Astrocyte (in vitro differentiated cells and primary cell): ENCODE measurements around the gene GIGYF1. TPM values are rescaled to one million over a fixed set of nuclear protein-coding genes. Genes with fewer than 3 reads are reported as not detected.
A peak's percentile ranks its signal among the peaks of the same experiment; 100 is the strongest.

Experiments
- DNase-seq: peaks from one replicate; pipeline ENCODE4 v3.0.0-alpha.2; 2010; ENCODE audit warnings: low read depth
- FAIRE-seq: peaks from 2 replicates; lab custom pipeline; 2011; peaks lifted over from hg19 to GRCh38; lab: Jason Lieb, UNC
- H2AFZ ChIP-seq: 2 replicates; pipeline ENCODE4 v1.6.0; 2012; ENCODE audit warnings: low read depth, low read length, inconsistent platforms
- H3K27ac ChIP-seq: 2 replicates; pipeline ENCODE4 v1.5.1; 2011; ENCODE audit warnings: low read depth, low read length, inconsistent platforms
- H3K27me3 ChIP-seq: 2 replicates; pipeline ENCODE4 v1.6.0; 2011; ENCODE audit warnings: low read length, inconsistent platforms; ENCODE audit not compliant: insufficient read depth
- H3K36me3 ChIP-seq: 2 replicates; pipeline ENCODE4 v1.5.1; 2011; ENCODE audit warnings: low read length, inconsistent platforms; ENCODE audit not compliant: insufficient read depth
- H3K4me1 ChIP-seq: 2 replicates; pipeline ENCODE4 v1.5.1; 2011; ENCODE audit warnings: low read length, inconsistent platforms; ENCODE audit not compliant: insufficient read depth
- H3K4me2 ChIP-seq: 2 replicates; pipeline ENCODE4 v1.6.0; 2012; ENCODE audit warnings: low read length, inconsistent platforms
- H3K4me3 ChIP-seq: 2 replicates; pipeline ENCODE4 v1.5.1; 2011; ENCODE audit warnings: low read depth, mild to moderate bottlenecking, low read length, inconsistent platforms; ENCODE audit not compliant: insufficient read depth
- H3K79me2 ChIP-seq: 2 replicates; pipeline ENCODE4 v1.6.0; 2012; ENCODE audit warnings: mild to moderate bottlenecking, low read length, inconsistent platforms; ENCODE audit not compliant: insufficient read depth
- H3K9ac ChIP-seq: 2 replicates; pipeline ENCODE4 v1.6.0; 2012; ENCODE audit warnings: mild to moderate bottlenecking, low read length, inconsistent platforms
- H3K9me3 ChIP-seq: 2 replicates; pipeline ENCODE4 v1.5.1; 2012; ENCODE audit warnings: low read depth, mild to moderate bottlenecking, low read length, inconsistent platforms; ENCODE audit not compliant: insufficient read depth
- H4K20me1 ChIP-seq: 2 replicates; pipeline ENCODE4 v1.6.0; 2012; ENCODE audit warnings: low read length, inconsistent platforms; ENCODE audit not compliant: insufficient read depth
- H3K27ac Mint-ChIP-seq: one replicate; pipeline ENCODE4 v1.8.0; 2021; ENCODE audit warnings: mild to moderate bottlenecking, mixed read lengths; ENCODE audit not compliant: unreplicated experiment
- H3K27me3 Mint-ChIP-seq: one replicate; pipeline ENCODE4 v1.8.0; 2021; ENCODE audit warnings: low read depth, mixed read lengths; ENCODE audit not compliant: unreplicated experiment
- H3K36me3 Mint-ChIP-seq: one replicate; pipeline ENCODE4 v1.8.0; 2021; ENCODE audit warnings: low read depth, mixed read lengths; ENCODE audit not compliant: unreplicated experiment
- H3K4me1 Mint-ChIP-seq: one replicate; pipeline ENCODE4 v1.8.0; 2021; ENCODE audit warnings: low read depth, mixed read lengths; ENCODE audit not compliant: unreplicated experiment
- H3K4me3 Mint-ChIP-seq: one replicate; pipeline ENCODE4 v1.8.0; 2021; ENCODE audit warnings: mild to moderate bottlenecking, moderate library complexity, mixed read lengths; ENCODE audit not compliant: unreplicated experiment
- H3K9me3 Mint-ChIP-seq: one replicate; pipeline ENCODE4 v1.8.0; 2021; ENCODE audit warnings: mild to moderate bottlenecking, mixed read lengths; ENCODE audit not compliant: unreplicated experiment
- CTCF ChIP-seq: IDR thresholded peaks from 2 replicates; pipeline ENCODE4 v1.5.1; 2011; ENCODE audit warnings: low read depth, mild to moderate bottlenecking, inconsistent platforms, low read length, moderate library complexity; ENCODE audit not compliant: insufficient read depth
- EZH2 ChIP-seq: IDR thresholded peaks from 2 replicates; pipeline ENCODE4 v1.6.1; 2012; ENCODE audit warnings: mild to moderate bottlenecking, low read length, inconsistent platforms; ENCODE audit not compliant: insufficient read depth
- total RNA-seq: library from RNA; stranded (reverse); gene quantifications from 2 replicates; pipeline ENCODE4 v1.2.1, GENCODE V29; 2021

Gene GIGYF1
- total RNA-seq, 1 donor from 2014 or later = 23.2 TPM

GRCh38 chr7:100680576-100681271 is 13.3 kb downstream of the GIGYF1 start:
- H3K4me2 ChIP-seq = no peak overlapping the region
- Mint-ChIP-seq H3K27ac (no peak overlapping the region), H3K4me3 (no peak overlapping the region), H3K27me3 (no peaks in the 10 kb centered on the region), H3K9me3 (no peaks in the 10 kb centered on the region), H3K36me3 (peaks cover 9% of the 10 kb centered on the region), H3K4me1 (peaks cover 4% of the 10 kb centered on the region)
- H3K27me3 ChIP-seq = no peaks in the 10 kb centered on the region
- no peak overlapping the region for H2AFZ ChIP-seq
- no peak overlapping the region for H3K9ac ChIP-seq
- TF ChIP-seq CTCF = no peak
- no peak for TF ChIP-seq EZH2
- H3K36me3 ChIP-seq = peaks cover 7% of the 10 kb centered on the region
- FAIRE-seq = no peak
- H3K9me3 ChIP-seq = no peaks in the 10 kb centered on the region
- no peak for DNase-seq
- no peak overlapping the region for H3K4me3 ChIP-seq
- H3K4me1 ChIP-seq = peaks cover 12% of the 10 kb centered on the region
- peaks cover 27% of the 10 kb centered on the region for H3K79me2 ChIP-seq
- H4K20me1 ChIP-seq = peaks cover 63% of the 10 kb centered on the region
- H3K27ac ChIP-seq = no peak overlapping the region

GRCh38 chr7:100679927-100680575 is 14.0 kb downstream of the GIGYF1 start:
- Mint-ChIP-seq H3K4me1 (peaks cover 4% of the 10 kb centered on the region), H3K27ac (no peak overlapping the region), H3K9me3 (no peaks in the 10 kb centered on the region), H3K4me3 (peak overlapping the region; percentile 10), H3K27me3 (no peaks in the 10 kb centered on the region), H3K36me3 (peaks cover 9% of the 10 kb centered on the region)
- Histone ChIP-seq H3K4me1 (peaks cover 12% of the 10 kb centered on the region), H3K27ac (no peak overlapping the region), H3K79me2 (peaks cover 33% of the 10 kb centered on the region), H3K4me3 (no peak overlapping the region), H3K9ac (no peak overlapping the region), H3K36me3 (peaks cover 2% of the 10 kb centered on the region), H4K20me1 (peaks cover 59% of the 10 kb centered on the region), H3K4me2 (no peak overlapping the region), H3K27me3 (no peaks in the 10 kb centered on the region), H3K9me3 (no peaks in the 10 kb centered on the region), H2AFZ (no peak overlapping the region)
- DNase-seq = no peak
- TF ChIP-seq EZH2 (no peak), CTCF (no peak)
- no peak for FAIRE-seq
